Stomach (tissue), 4 donors: ENCODE measurements around the gene SWT1.

Experiments
- POLR2A ChIP-seq, 4 donors: fragments of 450-650 bp; IDR thresholded peaks; one replicate each; pipeline ENCODE4 v1.6.1; 2016; ENCODE audit warnings: antibody characterized with exemption in 4 of 4, control low read depth in 2 of 4, mild to moderate bottlenecking in 1 of 4, moderate library complexity in 1 of 4
- POLR2AphosphoS5 ChIP-seq, 3 donors: sonication (generic); formaldehyde crosslinking; IDR thresholded peaks; one replicate each; pipeline ENCODE4 v1.6.1; 2016; ENCODE audit warnings: antibody characterized with exemption in 3 of 3

DNA sequence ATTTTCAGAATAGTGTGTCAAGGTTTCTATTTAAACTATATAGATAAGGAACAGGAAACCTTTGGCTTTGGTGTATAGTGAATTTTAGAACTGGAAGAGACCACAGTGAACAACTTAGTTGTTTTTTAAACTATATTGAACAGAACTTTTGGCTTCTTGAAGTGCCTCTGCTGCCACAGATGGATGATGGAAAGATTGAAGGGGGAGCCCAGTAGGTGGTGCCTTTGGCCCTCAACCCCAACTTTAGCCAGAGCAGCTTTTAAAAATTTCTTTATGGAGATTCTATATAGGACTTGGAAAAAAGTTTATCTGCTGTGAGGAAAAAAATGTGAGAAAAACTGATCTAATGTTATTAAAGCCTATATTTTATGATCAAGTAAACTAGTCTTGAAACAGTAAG lies 50.2 kb downstream of the SWT1 start:
- TF ChIP-seq POLR2AphosphoS5 (IDR thresholded peaks at IDR 0.05), result no peak
- TF ChIP-seq POLR2A (IDR thresholded peaks at IDR 0.05), result no peak
